GM23338 (cell line): ENCODE results near the gene TRAF2. TPM values are rescaled to one million over a fixed set of nuclear protein-coding genes. Genes with fewer than 3 reads are reported as not detected.

Source experiments
- ATAC-seq: fragments of 200-7000 bp; cut with Tn5 transposase; 3 replicates; pipeline ENCODE4 v1.9.1; 2020
- DNase-seq: peaks from one replicate; pipeline ENCODE4 v3.0.0-alpha.2; 2015; ENCODE audit warnings: low spot score
- H2AFZ ChIP-seq: fragments of 200-600 bp; sonication (generic); 2 replicates; pipeline ENCODE4 v1.8.0; 2016; ENCODE audit warnings: antibody characterized with exemption, mild to moderate bottlenecking, moderate library complexity
- H3F3A ChIP-seq: fragments of 200-600 bp; sonication (generic); replicated peaks from 2 replicates; pipeline ENCODE4 v1.8.0; 2017; ENCODE audit warnings: antibody characterized with exemption, mixed run types, low read depth
- H3K27ac ChIP-seq: fragments of 200-600 bp; sonication (generic); 2 replicates; pipeline ENCODE4 v1.6.1; 2016; ENCODE audit warnings: low read depth
- H3K27me3 ChIP-seq: fragments of 200-600 bp; sonication (generic); 2 replicates; pipeline ENCODE4 v1.8.0; 2016; ENCODE audit warnings: mild to moderate bottlenecking, mixed run types, moderate library complexity; ENCODE audit not compliant: insufficient read depth
- H3K36me3 ChIP-seq: fragments of 200-600 bp; sonication (generic); 2 replicates; pipeline ENCODE4 v1.8.0; 2016; ENCODE audit warnings: mild to moderate bottlenecking; ENCODE audit not compliant: insufficient read depth
- H3K4me1 ChIP-seq: fragments of 200-600 bp; sonication (generic); 2 replicates; pipeline ENCODE4 v1.8.0; 2016; ENCODE audit warnings: mild to moderate bottlenecking, moderate library complexity; ENCODE audit not compliant: insufficient read depth
- H3K4me2 ChIP-seq: fragments of 200-600 bp; sonication (generic); 2 replicates; pipeline ENCODE4 v1.7.1; 2017; ENCODE audit warnings: mixed run types
- H3K4me3 ChIP-seq: fragments of 200-600 bp; sonication (generic); 2 replicates; pipeline ENCODE4 v1.6.1; 2016; ENCODE audit warnings: mixed run types
- H3K79me2 ChIP-seq: fragments of 200-600 bp; sonication (generic); replicated peaks from 2 replicates; pipeline ENCODE4 v1.8.0; 2017; ENCODE audit warnings: mild to moderate bottlenecking; ENCODE audit not compliant: insufficient read depth
- H3K9me2 ChIP-seq: fragments of 200-600 bp; sonication (generic); 2 replicates; pipeline ENCODE4 v1.8.0; 2017; ENCODE audit not compliant: insufficient read depth
- H4K20me1 ChIP-seq: fragments of 200-600 bp; sonication (generic); replicated peaks from 2 replicates; pipeline ENCODE4 v1.8.0; 2017; ENCODE audit warnings: mild to moderate bottlenecking; ENCODE audit not compliant: insufficient read depth
- H3K27ac Mint-ChIP-seq: 2 replicates; pipeline ENCODE4 v1.8.0; 2020; ENCODE audit warnings: inconsistent platforms, mild to moderate bottlenecking, moderate library complexity, mixed read lengths
- H3K27me3 Mint-ChIP-seq: 3 replicates; pipeline ENCODE4 v1.8.0; 2022; ENCODE audit warnings: low read depth, mild to moderate bottlenecking, moderate library complexity, mixed read lengths, inconsistent platforms; ENCODE audit not compliant: insufficient read depth, poor library complexity
- H3K36me3 Mint-ChIP-seq: 3 replicates; pipeline ENCODE4 v1.8.0; 2021; ENCODE audit warnings: low read depth, mild to moderate bottlenecking, inconsistent platforms, moderate library complexity, mixed read lengths
- H3K4me1 Mint-ChIP-seq: 3 replicates; pipeline ENCODE4 v1.8.0; 2020; ENCODE audit warnings: mild to moderate bottlenecking, inconsistent platforms, mixed read lengths
- H3K4me3 Mint-ChIP-seq: 3 replicates; pipeline ENCODE4 v1.8.0; 2021; ENCODE audit warnings: moderate library complexity, mild to moderate bottlenecking, inconsistent platforms, mixed read lengths
- H3K9me3 Mint-ChIP-seq: 3 replicates; pipeline ENCODE4 v1.8.0; 2020; ENCODE audit warnings: moderate library complexity, mild to moderate bottlenecking, inconsistent platforms, mixed read lengths
- CREB1 ChIP-seq: fragments of 250-450 bp; sonication (Bioruptor Pico); IDR thresholded peaks from 2 replicates; pipeline ENCODE4 v1.5.0; 2020; ENCODE audit warnings: low read depth, mild to moderate bottlenecking, moderate library complexity
- CTCF ChIP-seq, 2 experiments: fragments of 200-600 bp in 1 of 2; sonication (generic) in 1 of 2; conservative IDR thresholded peaks; 2 replicates each; pipeline versions ENCODE4 v1.5.1 to v1.6.1; 2016 to 2017; ENCODE audit warnings: antibody characterized with exemption in 2 of 2, low read depth in 2 of 2, mild to moderate bottlenecking in 2 of 2, moderate library complexity in 1 of 2
- ETS1 ChIP-seq: IDR thresholded peaks from 2 replicates; pipeline ENCODE4 v1.6.1; 2016; ENCODE audit warnings: antibody characterized with exemption
- EZH2 ChIP-seq: fragments of 200-600 bp; sonication (generic); IDR thresholded peaks from one replicate; pipeline ENCODE4 v1.8.0; 2017; ENCODE audit warnings: antibody characterized with exemption, mild to moderate bottlenecking, low read depth; ENCODE audit not compliant: unreplicated experiment
- EZH2phosphoT487 ChIP-seq: fragments of 200-600 bp; sonication (generic); IDR thresholded peaks from one replicate; pipeline ENCODE4 v1.8.1; 2018; ENCODE audit warnings: antibody characterized with exemption; ENCODE audit not compliant: unreplicated experiment
- JUNB ChIP-seq: IDR thresholded peaks from one replicate; pipeline ENCODE4 v1.6.1; 2016; ENCODE audit warnings: antibody characterized with exemption; ENCODE audit not compliant: unreplicated experiment
- POLR2AphosphoS5 ChIP-seq: IDR thresholded peaks from 2 replicates; pipeline ENCODE4 v1.6.1; 2016; ENCODE audit warnings: antibody characterized with exemption, low read depth
- REST ChIP-seq: IDR thresholded peaks from one replicate; pipeline ENCODE4 v1.6.1; 2018; ENCODE audit warnings: antibody characterized with exemption; ENCODE audit not compliant: unreplicated experiment
- STAT1 ChIP-seq: IDR thresholded peaks from one replicate; pipeline ENCODE4 v1.6.1; 2016; ENCODE audit warnings: antibody characterized with exemption; ENCODE audit not compliant: unreplicated experiment
- ZNF114 ChIP-seq: fragments of 250-450 bp; sonication (Bioruptor Pico); IDR thresholded peaks from 2 replicates; pipeline ENCODE4 v1.5.0; 2020; ENCODE audit warnings: mild to moderate bottlenecking, moderate library complexity
- ZNF331 ChIP-seq: fragments of 250-450 bp; sonication (Bioruptor Pico); IDR thresholded peaks from 2 replicates; pipeline ENCODE4 v1.5.0; 2020; ENCODE audit warnings: low read depth, mild to moderate bottlenecking, moderate library complexity
- polyA plus RNA-seq: library from polyadenylated mRNA; unstranded; fragments of >200 nt; fragmentation: Nextera tagmentation; extraction: Ambion mirVana; gene quantifications from 2 replicates; pipeline ENCODE4 v1.2.1, GENCODE V29; 2016
- total RNA-seq: library from RNA; depleted of rRNA; stranded (reverse); fragments of >200 nt; shearing (Covaris generic); gene quantifications from 2 replicates; pipeline ENCODE4 v1.2.3, GENCODE V29; 2014

Gene TRAF2
- total and polyA plus RNA-seq, 2 experiments from 2014 or later, result 25.4 to 39.9 TPM

GRCh38 chr9:136970361-136970760 is 84.0 kb downstream of the TRAF2 start (continued):
- no peak for TF ChIP-seq EZH2
- no peak for TF ChIP-seq ZNF114

GRCh38 chr9:136971746-136972145 is 85.4 kb downstream of the TRAF2 start:
- H3K9me3 Mint-ChIP-seq, result no peaks in the 10 kb centered on the region
- no peak overlapping the region for H3K4me2 ChIP-seq
- no peak overlapping the region for H3K4me3 ChIP-seq
- DNase-seq (no peak), ATAC-seq (no peak)
- H3K36me3 ChIP-seq, result no peaks in the 10 kb centered on the region
- H2AFZ ChIP-seq, result no peak overlapping the region
- no peak overlapping the region for H3K4me3 Mint-ChIP-seq
- no peaks in the 10 kb centered on the region for H3K4me1 ChIP-seq
- H4K20me1 ChIP-seq, result no peaks in the 10 kb centered on the region
- TF ChIP-seq REST (no peak), ZNF331 (CRISPR knock-in tag) (no peak), CTCF (conservative IDR thresholded peaks at IDR 0.05; ENCODE audit: low read depth in 2 of 2) (no peak), EZH2phosphoT487 (no peak), STAT1 (no peak), JUNB (no peak), POLR2AphosphoS5 (no peak), CREB1 (CRISPR knock-in tag) (no peak)
- peaks cover 2% of the 10 kb centered on the region for H3K27me3 Mint-ChIP-seq
- H3F3A ChIP-seq, result no peaks in the 10 kb centered on the region
- no peaks in the 10 kb centered on the region for H3K27me3 ChIP-seq
- H3K79me2 ChIP-seq, result no peaks in the 10 kb centered on the region
- H3K27ac ChIP-seq, result no peak overlapping the region
- no peaks in the 10 kb centered on the region for H3K36me3 Mint-ChIP-seq
- no peaks in the 10 kb centered on the region for H3K9me2 ChIP-seq
- no peaks in the 10 kb centered on the region for H3K4me1 Mint-ChIP-seq
- H3K27ac Mint-ChIP-seq, result no peak overlapping the region

GRCh38 chr9:136972335-136972734 is 86.0 kb downstream of the TRAF2 start:
- no peaks in the 10 kb centered on the region for H3F3A ChIP-seq
- no peaks in the 10 kb centered on the region for H3K4me1 ChIP-seq
- no peak overlapping the region for H3K4me2 ChIP-seq
- no peak overlapping the region for H3K4me3 ChIP-seq
- no peaks in the 10 kb centered on the region for H4K20me1 ChIP-seq
- no peak overlapping the region for H2AFZ ChIP-seq
- H3K9me3 Mint-ChIP-seq, result no peaks in the 10 kb centered on the region
- ATAC-seq, result no peak
- H3K27ac Mint-ChIP-seq, result no peak overlapping the region
- peaks cover 6% of the 10 kb centered on the region for H3K27me3 Mint-ChIP-seq
- H3K27ac ChIP-seq, result no peak overlapping the region
- no peaks in the 10 kb centered on the region for H3K36me3 Mint-ChIP-seq
- no peaks in the 10 kb centered on the region for H3K9me2 ChIP-seq
- no peak for DNase-seq
- no peaks in the 10 kb centered on the region for H3K36me3 ChIP-seq
- peaks cover under 1% of the 10 kb centered on the region; the same call in 1 of the 3 replicates for H3K4me1 Mint-ChIP-seq
- no peaks in the 10 kb centered on the region for H3K27me3 ChIP-seq
- H3K79me2 ChIP-seq, result no peaks in the 10 kb centered on the region
- no peak overlapping the region for H3K4me3 Mint-ChIP-seq
- TF ChIP-seq ETS1 (no peak), STAT1 (no peak), EZH2phosphoT487 (no peak), ZNF331 (CRISPR knock-in tag) (no peak), REST (no peak), ZNF114 (no peak), POLR2AphosphoS5 (no peak)
